GM12865 (cell line): Measurements from ENCODE around the gene ANKRD39.

Experiments
- DNase-seq: peaks from one replicate; pipeline ENCODE4 v3.0.0; 2010; ENCODE audit warnings: low read depth
- H3K4me3 ChIP-seq: 2 replicates; pipeline ENCODE4 v1.5.1; 2011; ENCODE audit warnings: mild to moderate bottlenecking, low read depth, low read length, control low read depth
- TF ChIP-seq, protein P1 (sequence below): IDR thresholded peaks from 2 replicates; pipeline ENCODE4 v1.5.1; 2011; ENCODE audit warnings: low read length, control low read depth, low read depth, inconsistent platforms; ENCODE audit not compliant: insufficient read depth; ENCODE audit errors: missing control alignments

The ANKRD39 gene

DNA sequence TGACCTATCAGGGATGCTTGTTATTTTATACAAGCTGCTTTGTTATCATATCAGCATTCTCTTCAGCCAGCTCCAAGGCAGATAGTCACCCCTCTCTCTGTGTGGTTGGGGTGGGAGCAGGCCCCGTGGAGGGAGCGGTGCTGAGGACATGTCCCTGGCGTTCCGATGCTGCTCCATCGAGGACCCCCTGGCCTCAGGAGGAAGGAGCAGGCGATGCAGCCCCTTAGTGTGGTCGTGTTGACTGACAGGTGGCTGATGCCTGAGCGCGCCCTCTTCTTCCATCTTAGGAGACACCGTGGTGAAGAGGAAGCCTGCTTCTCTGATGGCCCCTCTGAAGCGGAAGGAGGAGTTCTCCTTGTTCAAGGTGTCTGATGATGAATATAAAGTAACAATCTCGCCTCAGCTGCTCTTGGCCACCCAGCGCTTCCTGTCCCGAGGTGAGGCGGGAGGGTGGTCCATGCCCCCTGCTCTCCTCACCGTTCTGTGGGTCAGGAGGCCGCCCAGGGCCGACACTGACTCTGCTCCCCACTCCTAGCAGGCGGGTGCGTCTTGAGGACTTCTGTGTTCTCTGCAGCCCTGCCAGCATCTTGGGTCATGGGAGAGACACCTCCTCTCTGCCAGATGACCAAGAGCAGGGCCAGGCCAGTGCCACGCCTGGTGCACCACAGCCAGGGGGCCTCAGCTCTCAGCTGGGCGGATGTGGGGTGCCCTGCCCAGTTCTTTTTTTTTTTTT is 31.1 kb downstream of the ANKRD39 start:
- TF ChIP-seq, protein P1, sequence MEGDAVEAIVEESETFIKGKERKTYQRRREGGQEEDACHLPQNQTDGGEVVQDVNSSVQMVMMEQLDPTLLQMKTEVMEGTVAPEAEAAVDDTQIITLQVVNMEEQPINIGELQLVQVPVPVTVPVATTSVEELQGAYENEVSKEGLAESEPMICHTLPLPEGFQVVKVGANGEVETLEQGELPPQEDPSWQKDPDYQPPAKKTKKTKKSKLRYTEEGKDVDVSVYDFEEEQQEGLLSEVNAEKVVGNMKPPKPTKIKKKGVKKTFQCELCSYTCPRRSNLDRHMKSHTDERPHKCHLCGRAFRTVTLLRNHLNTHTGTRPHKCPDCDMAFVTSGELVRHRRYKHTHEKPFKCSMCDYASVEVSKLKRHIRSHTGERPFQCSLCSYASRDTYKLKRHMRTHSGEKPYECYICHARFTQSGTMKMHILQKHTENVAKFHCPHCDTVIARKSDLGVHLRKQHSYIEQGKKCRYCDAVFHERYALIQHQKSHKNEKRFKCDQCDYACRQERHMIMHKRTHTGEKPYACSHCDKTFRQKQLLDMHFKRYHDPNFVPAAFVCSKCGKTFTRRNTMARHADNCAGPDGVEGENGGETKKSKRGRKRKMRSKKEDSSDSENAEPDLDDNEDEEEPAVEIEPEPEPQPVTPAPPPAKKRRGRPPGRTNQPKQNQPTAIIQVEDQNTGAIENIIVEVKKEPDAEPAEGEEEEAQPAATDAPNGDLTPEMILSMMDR = no peak
- no peak overlapping the region for H3K4me3 ChIP-seq
- no peak for DNase-seq

DNA sequence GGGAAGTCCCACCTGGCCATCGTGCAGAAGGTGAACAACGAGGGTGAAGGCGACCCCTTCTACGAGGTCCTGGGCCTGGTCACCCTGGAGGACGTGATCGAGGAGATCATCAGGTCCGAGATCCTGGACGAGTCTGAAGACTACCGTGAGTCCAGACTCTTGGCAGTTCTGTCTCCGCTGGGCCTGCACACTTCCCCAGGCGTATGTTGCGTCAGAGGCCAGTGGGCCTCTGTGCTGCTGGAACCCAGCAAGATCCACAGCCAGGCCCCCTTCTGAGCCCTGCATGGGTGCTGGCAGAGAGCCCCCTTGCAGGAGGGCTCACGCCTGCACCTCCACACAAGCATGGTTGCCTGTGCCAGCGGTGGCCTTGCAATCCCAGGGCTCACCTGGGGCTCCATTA is 32.8 kb downstream of the ANKRD39 start:
- TF ChIP-seq, protein P1 = no peak
- DNase-seq = no peak
- H3K4me3 ChIP-seq = no peak overlapping the region

- no peak for DNase-seq
- no peak overlapping the region for H3K4me3 ChIP-seq
- TF ChIP-seq, protein P1 = no peak
Observed at GRCh38 chr2:96824079-96824870, 33.5 kb downstream of the ANKRD39 start.

DNA sequence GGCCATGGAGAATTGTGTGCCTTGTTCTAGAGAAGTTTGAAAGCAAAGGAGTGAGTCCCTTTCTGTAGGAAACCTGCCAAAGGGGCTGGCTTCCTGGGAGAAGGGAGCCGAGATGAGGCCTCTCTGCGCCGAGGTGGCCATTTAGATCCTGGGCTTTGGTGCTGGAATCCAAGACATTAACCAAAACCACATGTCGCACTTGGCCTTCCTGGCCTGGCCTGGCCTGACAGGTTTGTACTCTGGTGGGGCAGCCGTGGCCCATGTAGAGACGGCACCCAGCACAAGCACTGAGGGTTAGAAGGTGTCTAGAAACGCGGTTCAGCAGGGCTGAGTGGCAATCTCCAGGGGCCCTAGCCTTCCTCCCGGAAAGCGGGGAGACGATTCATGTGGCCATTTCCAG is 34.6 kb downstream of the ANKRD39 start:
- TF ChIP-seq, protein P1 = no peak
- no peak for DNase-seq
- no peak overlapping the region for H3K4me3 ChIP-seq

GRCh38 chr2:96822786-96823185 is 35.0 kb downstream of the ANKRD39 start:
- DNase-seq = no peak
- H3K4me3 ChIP-seq = no peak overlapping the region
- TF ChIP-seq, protein P1 = no peak

DNA sequence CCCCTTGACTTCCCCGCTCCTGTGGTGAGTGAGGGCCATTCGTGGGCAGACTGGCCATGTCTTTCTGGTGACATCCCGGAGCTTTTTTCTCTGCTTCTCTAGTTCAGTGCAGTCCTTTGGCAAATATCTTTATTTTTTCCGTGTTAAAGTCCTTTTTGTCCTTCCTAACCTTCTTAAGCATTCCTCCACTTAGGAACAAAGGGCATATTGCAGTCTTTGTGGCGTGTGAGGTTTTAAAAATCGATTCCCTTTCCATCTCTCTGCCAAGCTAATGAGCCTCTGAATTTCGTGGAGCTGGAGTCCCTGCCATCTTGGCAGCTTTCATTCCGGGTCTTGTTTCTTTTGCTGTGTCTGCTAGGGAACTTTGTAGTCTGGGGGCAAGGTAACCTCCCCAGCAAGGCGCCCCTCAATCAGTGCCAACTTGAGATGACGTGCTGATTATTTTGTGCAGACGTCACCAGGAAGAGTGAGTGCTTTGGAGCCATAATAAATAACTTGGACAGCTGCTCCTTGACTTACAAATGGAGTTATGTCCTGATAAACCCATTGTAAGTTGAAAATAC is 36.6 kb downstream of the ANKRD39 start:
- TF ChIP-seq, protein P1 = no peak
- DNase-seq = no peak
- no peak overlapping the region for H3K4me3 ChIP-seq
